Measurements from ENCODE around the gene SLC39A6.
"Not testable (repeated sequence)": the region's sequence is repeated elsewhere in the genome, so short reads cannot be mapped to it uniquely, and the experiment has no call there.

SLC39A6 gene

DNA sequence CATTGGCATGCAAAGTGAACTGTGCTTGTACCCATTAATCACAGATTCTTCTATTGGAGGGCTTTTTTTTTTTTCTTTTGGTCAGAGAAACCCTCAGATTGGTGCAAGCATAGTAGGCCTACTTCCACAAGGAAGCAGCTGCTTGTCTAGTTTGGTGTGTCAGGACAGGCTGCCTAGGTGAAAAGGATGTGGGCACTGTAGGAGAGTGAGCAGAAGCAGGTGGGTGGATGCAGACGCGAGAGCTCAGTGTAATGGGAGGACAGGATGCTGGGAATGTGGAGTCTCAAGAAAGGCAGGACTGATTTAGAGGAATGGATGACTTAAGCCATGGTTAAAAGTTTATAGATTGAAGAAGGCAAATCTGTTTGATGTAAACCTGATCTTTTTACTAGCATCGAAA is 3.6 kb upstream of the SLC39A6 start:
- no peak for DNase-seq

DNA sequence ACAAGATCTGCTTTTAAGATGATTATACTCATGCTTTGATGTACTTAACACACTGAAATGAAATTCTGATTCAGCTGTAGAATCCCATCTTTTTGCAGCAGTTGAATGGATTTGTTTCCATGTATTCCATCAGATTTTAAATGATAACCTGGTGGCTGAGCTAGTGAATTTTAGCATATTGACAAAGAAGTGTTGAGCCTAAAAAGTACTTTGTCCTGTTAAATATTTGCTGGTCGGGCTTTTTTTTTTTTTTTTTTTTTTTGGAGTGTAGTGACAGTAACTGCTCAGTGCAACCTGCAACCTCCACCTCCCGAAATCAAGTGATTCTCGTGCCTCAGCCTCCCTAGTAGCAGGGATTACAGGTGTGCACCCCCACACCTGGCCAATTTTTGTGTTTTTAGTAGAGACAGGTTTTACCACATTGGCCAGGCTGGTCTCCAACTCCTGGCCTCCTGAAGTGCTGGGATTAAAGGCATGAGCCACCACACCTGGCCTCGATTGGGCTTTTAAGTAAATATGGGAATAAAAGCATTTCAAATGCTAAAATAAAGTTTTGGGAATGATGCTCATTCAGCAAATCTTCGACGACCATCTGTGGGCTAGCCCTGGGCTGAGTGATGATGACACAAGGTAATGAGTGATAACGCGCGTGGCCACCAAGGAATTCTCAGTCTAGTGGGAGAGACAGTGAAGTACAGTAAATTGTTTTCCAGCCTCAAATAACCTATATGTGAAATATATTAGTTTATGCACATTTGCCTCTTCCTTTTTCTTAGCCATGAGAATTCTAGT is 2.7 kb upstream of the SLC39A6 start:
- DNase-seq = no peak

DNA sequence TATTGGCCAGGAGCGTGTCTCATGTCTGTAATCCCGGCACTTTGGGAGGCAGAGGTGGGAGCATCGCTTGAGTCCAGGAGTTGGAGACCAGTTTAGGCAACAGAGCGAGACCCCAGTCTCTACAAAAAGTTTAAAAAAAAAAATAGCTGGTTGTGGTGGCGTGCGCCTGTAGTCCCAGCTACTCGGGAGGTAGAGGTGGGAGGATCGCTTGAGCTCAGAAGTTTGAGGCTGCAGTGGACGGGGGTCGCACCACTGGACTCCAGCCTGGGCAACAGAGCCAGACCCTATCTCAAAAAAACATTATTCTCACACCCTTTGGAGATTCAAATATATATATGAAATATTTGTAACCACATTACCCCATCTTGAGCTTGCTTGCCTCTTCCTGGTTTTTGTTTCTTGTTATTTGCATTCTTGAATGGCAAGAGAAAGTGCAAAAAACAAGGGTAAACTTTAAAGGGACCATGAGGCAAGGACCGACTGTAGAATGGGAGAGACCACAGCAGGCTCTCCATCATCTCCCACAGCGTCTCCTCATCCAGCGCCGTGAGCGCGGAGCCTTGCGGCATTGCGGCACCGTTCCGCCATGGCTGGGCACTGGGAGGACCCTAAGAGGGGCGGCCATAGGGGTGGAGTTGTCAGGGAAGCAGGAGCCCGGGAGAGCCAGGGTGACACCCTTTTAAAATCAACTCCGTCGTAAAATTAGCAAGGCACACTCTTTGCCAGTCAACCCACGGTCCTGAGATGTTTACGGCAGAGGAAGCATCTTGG is 1.9 kb upstream of the SLC39A6 start:
- no peak for DNase-seq

DNA sequence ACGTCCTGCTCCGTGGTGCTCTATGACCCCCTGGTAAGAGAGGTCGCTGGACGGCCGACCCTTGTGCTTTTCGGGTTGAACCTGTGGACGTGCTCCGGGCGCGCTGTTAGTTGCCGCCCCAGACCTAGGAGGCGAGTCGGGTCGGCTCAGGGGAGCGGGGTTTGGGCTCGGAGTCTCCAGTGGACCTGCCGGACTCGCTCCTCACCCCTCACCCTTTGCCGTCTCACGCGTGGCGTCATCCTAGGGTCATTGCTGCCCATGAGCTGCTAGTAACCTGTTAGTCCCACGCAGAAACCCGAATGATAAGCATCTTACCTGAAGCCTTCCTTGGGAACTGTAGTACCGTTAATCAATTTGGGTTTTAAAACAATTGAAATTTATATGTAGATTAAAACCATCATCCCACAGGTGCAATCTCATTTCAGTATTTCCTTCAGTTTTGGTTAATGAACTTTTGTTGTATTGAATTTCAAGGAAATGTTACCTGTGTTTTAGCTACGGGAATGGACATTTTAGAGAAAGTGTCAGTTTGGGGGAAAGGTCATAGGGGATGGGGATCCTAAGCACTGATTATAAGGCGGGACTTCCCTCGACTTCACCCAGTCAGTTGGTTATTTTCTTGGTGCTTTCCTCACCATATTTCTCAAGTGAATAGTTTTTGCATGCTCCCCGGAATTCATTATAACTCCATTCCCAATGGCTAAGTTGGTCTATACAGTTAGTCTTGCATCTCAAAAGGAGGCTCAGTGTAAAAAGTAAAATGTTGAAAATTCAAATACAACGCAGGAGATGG is 1.1 kb upstream of the SLC39A6 start:
- DNase-seq = no peak

DNA sequence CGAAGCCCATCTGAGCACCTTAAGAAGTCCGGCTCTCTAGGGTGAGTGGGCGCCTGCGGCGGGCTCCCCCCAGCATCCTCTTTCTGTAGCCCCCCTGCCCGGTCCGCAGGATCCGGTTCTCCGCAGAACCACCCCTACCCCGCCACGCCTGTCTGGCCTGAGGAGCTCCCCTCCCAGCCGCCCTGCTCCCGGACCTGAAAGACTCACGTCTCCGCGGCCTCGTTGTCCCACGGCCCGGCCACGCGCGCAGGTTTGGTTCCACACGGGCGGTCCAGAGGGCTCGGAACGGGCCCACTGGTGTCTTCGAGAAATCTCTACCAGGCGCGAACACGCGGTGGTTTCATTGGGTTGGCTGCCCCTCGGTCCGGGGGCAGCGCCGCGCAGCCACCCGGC is 237 bp downstream of the SLC39A6 start:
- DNase-seq = no peak

DNA sequence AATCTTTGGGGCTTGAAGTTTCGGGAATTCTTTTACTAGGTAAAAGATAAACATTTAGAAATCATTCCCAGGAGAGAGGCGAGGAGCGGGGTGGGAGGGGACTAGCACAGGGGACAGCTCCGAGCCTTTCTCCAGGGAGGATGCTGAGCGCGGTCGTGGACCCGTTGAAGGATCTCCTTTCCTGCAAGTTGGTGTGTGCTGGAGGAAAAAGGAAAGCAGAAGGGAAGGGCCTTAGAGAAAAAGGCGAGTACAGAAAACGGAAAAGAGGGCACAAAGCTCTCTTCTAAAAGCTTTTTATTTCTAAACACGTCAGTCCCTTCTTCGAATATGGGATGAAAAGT is 640 bp downstream of the SLC39A6 start:
- DNase-seq = no peak

DNA sequence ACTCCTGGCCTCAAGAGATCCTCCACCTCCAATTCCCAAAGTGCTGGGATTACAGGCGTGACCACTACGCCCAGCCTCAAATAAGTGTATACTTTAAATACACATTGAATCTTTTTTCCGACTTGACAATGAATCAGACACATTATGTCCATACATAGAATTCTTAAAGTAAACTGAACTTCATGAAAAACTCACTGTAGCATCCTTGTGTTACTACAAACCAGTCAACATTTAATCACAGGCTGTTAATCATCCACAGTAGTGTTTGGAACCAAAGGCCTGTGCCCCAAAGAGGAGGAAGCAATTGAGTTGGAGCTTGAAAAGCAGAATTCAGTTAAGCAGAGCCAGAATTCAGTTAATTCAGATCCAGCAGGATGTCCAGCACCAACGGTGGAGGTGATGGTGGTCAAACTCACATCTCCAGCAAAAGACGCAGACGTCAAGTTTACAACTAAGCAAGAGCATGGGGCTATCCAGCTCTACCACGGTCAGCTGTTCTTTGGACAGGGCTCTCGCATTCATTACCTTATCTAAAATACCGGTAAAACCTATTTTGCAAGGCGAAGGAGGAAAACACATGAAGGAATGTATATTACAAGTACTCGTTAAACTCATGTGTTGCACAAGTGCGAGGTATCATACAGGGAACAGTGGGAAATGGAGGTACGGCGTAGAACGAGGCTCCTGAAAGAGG is 1.2 kb downstream of the SLC39A6 start:
- no peak for DNase-seq

DNA sequence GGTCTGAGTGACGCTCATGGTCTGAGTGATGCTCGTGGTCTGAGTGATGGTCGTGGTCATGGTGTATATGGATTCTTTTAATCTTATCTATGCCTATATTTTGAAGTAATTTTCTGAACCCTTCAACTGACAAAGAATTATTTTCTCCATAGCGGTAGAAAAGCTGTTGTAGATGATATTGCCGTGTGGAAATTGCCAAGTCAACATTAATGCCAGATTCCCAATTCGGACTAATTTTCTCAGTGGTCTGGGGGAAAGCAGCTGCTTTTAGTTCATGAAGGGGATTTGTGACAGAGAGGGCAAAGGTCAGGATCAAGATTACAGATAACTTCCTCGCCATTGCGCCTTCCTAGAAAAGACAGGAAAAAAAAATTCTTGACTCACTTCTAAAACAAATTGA is 2.5 kb downstream of the SLC39A6 start:
- DNase-seq = no peak

DNA sequence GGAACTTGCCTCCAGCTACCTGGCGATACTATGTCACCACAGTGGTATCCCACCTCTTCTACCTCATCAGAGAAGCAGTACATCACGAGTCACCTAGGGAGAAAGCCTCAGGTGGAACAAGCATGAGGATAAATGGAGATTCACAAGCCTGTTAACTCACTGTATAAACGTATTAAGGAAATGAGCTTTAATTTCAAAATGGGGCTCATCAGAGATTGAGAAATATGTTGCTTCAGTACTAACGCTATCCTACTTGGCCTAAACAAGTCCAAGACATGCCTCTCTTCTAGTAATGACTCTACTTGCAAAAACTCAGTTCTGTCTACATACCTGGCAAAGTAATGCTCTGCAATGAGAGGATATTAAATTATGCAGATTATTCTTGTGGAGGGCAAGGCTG is 4.3 kb downstream of the SLC39A6 start:
- no peak for DNase-seq

DNA sequence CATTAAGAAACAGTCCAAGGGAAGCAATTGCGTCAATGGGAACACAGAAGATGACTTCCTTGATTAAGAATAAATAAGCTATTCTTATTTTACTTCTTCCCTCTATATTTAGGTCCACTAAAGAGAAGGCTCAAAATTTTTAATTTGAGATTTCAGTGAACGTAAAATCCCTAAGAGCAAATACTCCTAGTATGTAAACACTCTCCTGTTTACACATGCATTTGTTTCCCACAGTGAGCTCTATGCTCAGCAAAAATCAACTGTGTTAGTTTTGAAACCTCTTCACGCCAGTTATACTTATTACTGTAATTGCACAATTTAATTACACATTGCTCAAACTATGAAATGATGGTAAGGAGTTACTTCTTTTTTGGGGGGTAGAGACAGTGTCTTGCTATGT is 8.8 kb downstream of the SLC39A6 start:
- no peak for DNase-seq

DNA sequence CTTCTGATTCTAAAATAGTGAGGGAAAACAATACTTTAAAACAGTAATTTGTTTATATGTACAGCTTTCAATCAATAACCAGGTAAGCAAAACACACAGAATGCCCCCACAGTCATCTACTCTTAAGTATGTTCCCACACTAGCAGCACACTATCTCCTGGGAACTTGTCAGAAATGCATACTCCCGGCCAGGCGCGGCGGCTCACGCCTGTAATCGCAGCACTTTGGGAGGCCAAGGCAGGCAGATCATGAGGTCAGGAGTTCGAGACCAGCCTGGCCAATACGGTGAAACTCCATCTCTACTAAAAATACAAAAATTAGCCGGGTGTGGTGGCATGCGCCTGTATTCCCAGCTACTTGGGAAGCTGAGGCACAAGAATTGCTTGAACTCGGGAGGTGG is 12.4 kb downstream of the SLC39A6 start:
- DNase-seq = not testable (repeated sequence)

DNA sequence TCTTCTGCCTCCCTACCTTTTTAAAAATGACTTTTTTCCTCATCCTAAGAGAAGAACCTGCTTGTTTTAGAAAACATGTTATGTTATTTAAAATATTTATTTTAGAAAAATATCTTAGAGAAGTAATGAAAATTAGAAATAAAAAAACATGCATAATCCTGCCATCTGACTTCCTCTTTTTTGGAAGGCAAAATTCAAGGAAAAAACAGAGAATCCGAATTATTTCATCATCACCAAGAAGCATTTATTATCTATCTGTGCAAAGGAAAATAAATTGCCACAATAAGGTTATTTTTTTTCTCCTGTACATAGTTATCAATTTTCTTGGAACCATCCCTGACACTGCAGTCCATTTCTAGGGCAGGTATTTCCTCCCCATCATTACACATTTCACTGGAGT is 14.4 kb downstream of the SLC39A6 start:
- no peak for DNase-seq

DNA sequence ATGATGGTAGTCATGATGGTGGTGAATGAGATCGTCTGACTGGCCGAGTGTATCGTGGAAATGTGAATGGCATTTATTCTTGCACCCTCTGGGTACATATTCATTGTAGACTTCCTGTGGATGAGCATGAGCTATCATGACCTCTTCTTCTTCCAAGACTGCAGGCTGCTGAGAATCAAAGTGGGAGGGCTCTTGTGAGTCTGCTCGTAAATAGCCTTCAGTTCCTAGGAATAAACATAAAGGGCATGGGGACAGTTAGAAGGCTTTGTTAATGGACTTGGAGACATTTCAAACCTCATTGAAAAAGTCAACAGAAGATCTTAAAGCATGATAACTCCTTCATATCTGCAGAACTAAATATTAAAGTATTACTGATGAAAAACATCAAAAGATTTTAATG is 14.9 kb downstream of the SLC39A6 start:
- DNase-seq = no peak

DNA sequence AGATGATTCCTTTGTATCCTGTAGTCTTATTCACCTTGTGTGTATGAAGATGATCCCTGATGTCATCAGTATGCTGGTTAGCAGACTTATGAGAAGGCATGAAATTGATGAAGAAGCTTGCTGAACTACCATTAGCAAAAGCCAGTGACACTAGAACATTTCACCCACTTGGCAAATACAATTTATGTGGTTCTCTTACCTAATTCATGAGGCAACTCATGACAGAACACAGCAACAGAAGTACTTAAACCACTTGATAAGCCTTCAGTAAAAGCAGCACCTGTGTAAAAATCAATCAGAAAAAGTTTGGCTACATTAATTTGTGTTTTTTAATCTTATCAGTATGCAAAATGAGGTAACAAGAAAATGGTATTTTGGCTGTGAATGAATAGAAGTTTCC is 16.8 kb downstream of the SLC39A6 start:
- no peak for DNase-seq

DNA sequence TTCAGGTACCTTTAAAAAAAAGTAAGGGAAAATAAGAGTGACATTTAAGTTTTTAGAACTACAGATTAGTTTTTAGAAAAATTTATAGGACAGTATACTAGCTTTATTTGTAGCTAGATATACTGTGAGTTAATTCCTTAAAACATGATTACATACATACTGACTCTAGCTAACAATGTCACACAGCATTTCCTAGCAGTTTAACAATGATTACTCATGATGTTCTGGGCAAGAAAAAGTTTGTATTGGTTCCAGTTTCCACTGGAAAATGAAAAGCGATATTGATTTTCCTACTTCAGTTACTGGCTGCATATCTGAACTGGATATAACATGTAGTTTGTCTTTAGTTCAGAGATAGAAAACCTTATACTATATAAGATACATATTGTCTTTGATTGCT is 19.4 kb downstream of the SLC39A6 start:
- DNase-seq = no peak

DNA sequence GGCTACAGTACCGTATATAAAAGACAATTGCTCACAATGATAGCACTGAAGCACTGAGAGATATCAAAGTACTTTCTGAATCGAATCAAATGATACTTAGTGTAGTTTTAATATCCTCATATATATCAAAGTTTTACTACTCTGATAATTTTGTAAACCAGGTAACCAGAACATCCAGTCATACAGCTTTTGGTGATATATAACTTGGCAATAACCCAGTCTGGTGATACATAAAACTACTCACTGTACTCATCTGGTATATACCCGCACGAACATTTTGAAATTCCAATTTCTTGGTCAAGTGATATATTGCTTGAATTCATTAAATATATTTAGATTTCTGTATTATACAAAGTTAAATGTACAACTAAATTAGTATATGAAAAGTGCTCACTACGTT is 20.5 kb downstream of the SLC39A6 start:
- DNase-seq = no peak

DNA sequence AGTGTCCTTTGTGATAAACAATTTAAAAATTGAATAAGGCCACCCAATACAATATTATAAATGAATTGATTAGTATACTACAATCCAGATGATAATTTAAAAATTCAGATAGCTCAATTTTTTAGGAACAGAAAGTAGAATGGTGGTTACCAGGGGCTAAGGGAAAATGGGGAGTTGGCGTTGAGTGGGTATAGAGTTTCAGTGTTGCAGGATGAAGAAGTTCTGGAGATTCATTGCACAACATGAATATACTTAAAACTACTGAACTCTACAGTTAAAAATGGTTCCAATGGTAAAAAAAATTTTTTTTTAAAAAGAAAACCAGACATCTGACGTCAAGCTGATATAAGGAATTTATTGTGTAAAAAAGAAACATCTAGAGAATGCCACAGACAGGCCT is 20.9 kb downstream of the SLC39A6 start:
- DNase-seq = no peak

DNA sequence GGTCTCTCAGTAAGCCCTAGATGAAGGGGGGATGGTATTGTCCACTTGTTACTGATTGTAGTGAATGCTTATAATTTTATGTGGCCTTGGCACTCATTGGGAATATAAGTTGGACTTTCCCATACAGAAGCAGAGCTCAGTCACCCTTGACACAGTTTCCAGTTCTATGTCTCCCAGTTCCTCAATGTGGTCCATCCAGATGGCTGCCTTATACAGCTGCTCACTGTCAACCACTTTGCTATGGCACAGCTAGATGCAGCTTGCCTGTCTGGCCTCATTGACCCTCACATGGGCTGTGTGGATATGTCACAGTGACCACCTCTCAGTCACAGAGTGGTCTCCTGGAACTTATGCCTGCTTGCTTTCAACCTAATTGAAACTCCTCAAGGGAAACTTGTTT is 21.7 kb downstream of the SLC39A6 start:
- DNase-seq = no peak

DNA sequence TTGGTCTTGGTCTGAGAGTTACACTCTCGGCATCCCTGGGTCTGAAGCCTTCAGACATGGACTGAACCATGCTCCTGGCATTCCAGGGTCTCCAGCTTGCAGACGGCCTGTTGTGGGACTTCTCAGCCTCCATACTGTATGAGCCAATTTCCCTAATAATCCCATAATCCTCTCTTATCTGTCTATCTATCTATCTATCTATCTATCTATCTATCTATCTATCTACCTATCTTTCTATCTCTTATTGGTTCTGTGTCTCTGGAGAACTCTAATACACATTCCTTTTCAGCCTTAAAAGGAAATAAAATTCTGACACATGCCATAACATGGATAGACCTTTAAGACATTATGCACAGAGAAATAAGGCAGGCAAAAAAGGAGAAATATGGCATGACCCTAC is 24.4 kb downstream of the SLC39A6 start:
- DNase-seq = no peak

DNA sequence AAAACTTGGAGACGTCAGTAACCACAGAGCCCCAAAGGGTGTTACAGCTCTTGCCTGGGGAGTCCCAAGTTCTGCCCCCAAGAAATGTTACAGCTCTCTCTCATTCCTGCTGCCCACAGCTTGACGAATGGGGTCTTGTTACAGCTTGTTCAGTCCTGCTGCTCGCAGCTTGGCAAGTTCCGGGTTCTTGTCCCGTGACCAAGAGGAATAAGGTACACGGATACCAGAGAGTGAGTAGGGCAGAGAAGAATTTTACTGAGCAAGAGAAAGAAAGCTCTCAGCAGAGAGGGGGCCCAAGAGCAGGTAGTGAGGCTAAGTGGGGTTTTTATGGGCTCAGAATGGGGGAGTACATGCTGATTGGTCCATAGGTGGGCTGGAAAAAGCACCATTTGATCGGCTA is 27.2 kb downstream of the SLC39A6 start:
- no peak for DNase-seq

DNA sequence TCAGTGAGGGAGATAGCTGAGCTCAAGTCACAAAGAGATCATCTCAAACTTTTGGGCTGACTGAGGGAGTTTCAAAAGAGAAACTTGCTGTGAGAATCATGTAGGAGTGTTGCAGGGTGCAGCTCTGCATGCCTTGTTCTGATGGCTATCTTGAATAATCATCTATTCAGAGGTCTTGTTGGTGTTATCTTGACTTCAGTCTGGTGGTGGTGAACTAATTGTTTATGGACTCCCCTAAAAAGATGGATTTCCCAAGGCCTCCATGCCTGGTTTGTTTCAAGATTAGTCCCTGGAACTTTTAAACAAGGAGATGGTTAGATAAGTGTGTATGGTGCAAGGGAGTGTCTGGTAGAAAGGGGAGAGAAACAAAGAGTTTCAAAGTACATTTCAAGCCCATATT is 29.8 kb downstream of the SLC39A6 start:
- no peak for DNase-seq

DNA sequence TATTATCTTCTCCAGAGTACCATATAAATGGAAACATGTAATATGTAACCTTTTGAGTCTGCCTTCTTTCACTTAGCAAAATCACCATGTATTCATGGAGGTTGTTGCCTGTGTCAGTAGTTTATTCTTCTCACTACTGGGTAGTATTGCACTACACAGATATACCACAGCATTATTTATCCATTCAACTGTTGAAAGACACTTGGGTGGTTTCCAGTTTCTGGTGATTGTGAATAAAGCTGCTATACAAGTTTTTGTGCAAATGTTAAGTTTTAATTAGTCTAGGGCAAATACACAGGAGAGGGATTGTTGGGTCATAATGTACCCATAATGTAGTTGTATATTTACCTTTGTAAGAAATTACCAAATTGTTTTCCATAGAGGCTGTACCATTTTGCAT is 32.2 kb downstream of the SLC39A6 start:
- no peak for DNase-seq

DNA sequence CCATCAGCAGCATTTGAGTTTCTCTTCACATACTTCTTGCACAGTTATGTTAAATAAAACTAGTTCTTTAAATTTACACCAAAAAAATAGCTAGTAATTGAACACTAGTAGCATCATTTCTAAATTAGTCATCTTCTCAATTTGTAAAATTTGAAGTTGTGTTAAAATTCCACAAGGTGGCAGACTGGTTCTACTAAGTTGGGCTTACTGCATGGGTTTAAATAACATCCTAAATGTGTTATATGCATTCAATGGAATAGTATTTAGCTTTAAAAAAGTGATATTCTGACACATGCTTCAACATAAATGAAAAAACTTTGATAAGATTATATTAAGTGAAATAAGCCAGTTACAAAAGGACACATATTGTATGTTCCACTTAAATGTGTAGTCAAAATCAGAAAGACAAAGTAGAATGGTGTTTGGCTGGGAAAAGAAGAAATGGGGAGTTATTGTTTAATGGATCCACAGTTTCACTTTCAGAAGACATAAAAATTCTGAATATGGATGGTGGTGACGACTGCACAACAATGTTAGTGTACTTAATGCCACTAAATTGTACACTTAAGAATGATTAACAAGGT is 33.1 kb downstream of the SLC39A6 start:
- DNase-seq = no peak
